HEK293 (cell line): ENCODE results near the gene TMEM91.

ENCODE experiments used
- CTCF ChIA-PET: fragments of 350-600 bp; formaldehyde crosslinking; extraction: SDS; loops from one replicate; lab custom pipeline; 2021; ENCODE audit warnings: antibody characterized with exemption; lab: Yijun Ruan, JAX
- POLR2A ChIA-PET: fragments of 300-600 bp; formaldehyde crosslinking; extraction: SDS; loops from one replicate; lab custom pipeline; 2020; ENCODE audit warnings: antibody characterized with exemption, inconsistent platforms; lab: Yijun Ruan, JAX
- H3K27ac ChIP-seq: fragments of 200-500 bp; sonication (Bioruptor generic); 2 replicates; pipeline ENCODE4 v1.5.1; 2014; ENCODE audit warnings: low read depth, low read length, control low read depth, inconsistent platforms; ENCODE audit errors: extremely low read depth
- H3K36me3 ChIP-seq, 2 experiments: fragments of 200-500 bp in 1 of 2; sonication (Bioruptor generic) in 1 of 2; 1 replicate in 1 of 2; 2 replicates in 1 of 2; pipeline ENCODE4 v1.5.1; 2014 to 2017; ENCODE audit warnings: inconsistent platforms in 2 of 2, low read length in 2 of 2; ENCODE audit not compliant: control insufficient read depth in 2 of 2, insufficient read depth in 1 of 2
- H3K4me1 ChIP-seq: fragments of 200-500 bp; sonication (Bioruptor generic); 2 replicates; pipeline ENCODE4 v1.5.1; 2014; ENCODE audit warnings: mild to moderate bottlenecking, low read length, inconsistent platforms; ENCODE audit not compliant: control insufficient read depth, insufficient read depth
- H3K4me3 ChIP-seq: 2 replicates; pipeline ENCODE4 v1.5.1; 2011; ENCODE audit warnings: low read depth, mild to moderate bottlenecking, control low read depth, low read length, moderate library complexity
- H3K9me3 ChIP-seq: fragments of 200-500 bp; sonication (Bioruptor generic); 2 replicates; pipeline ENCODE4 v1.5.1; 2014; ENCODE audit warnings: low read depth, low read length, inconsistent platforms; ENCODE audit not compliant: control insufficient read depth, insufficient read depth
- GLI4 ChIP-seq: fragments of 450-650 bp; formaldehyde crosslinking; IDR thresholded peaks from 2 replicates; pipeline ENCODE4 v1.5.1; 2016; ENCODE audit warnings: missing biosample characterization, missing genetic modification characterization
- KLF9 ChIP-seq: fragments of 450-650 bp; formaldehyde crosslinking; IDR thresholded peaks from 2 replicates; pipeline ENCODE4 v1.5.1; 2016; ENCODE audit warnings: missing biosample characterization, missing genetic modification characterization, low read depth
- ZNF2 ChIP-seq: fragments of 450-650 bp; formaldehyde crosslinking; IDR thresholded peaks from 2 replicates; pipeline ENCODE4 v1.5.1; 2016; ENCODE audit warnings: missing biosample characterization, missing genetic modification characterization
- ZNF202 ChIP-seq: fragments of 450-650 bp; formaldehyde crosslinking; IDR thresholded peaks from 2 replicates; pipeline ENCODE4 v1.5.1; 2016; ENCODE audit warnings: missing biosample characterization, missing genetic modification characterization, borderline replicate concordance
- ZNF23 ChIP-seq: fragments of 450-650 bp; formaldehyde crosslinking; IDR thresholded peaks from 2 replicates; pipeline ENCODE4 v1.5.1; 2016; ENCODE audit warnings: missing biosample characterization, missing genetic modification characterization, borderline replicate concordance
- ZNF350 ChIP-seq: fragments of 450-650 bp; formaldehyde crosslinking; IDR thresholded peaks from 2 replicates; pipeline ENCODE4 v1.5.0; 2017; ENCODE audit warnings: missing biosample characterization, mild to moderate bottlenecking, missing genetic modification characterization
- ZNF404 ChIP-seq: fragments of 450-650 bp; formaldehyde crosslinking; IDR thresholded peaks from 2 replicates; pipeline ENCODE4 v1.5.1; 2017; ENCODE audit warnings: missing biosample characterization, missing genetic modification characterization
- ZNF548 ChIP-seq: fragments of 450-650 bp; formaldehyde crosslinking; IDR thresholded peaks from 2 replicates; pipeline ENCODE4 v1.5.1; 2016; ENCODE audit warnings: missing biosample characterization, missing genetic modification characterization
- ZNF621 ChIP-seq: fragments of 450-650 bp; formaldehyde crosslinking; IDR thresholded peaks from 2 replicates; pipeline ENCODE4 v1.5.1; 2017; ENCODE audit warnings: missing biosample characterization, missing genetic modification characterization
- ZNF664 ChIP-seq: fragments of 450-650 bp; formaldehyde crosslinking; IDR thresholded peaks from 2 replicates; pipeline ENCODE4 v1.5.1; 2016; ENCODE audit warnings: missing biosample characterization, missing genetic modification characterization
- ZNF785 ChIP-seq: fragments of 450-650 bp; formaldehyde crosslinking; IDR thresholded peaks from 2 replicates; pipeline ENCODE4 v1.5.1; 2016; ENCODE audit warnings: missing biosample characterization, missing genetic modification characterization
- ZSCAN16 ChIP-seq: fragments of 450-650 bp; formaldehyde crosslinking; IDR thresholded peaks from 2 replicates; pipeline ENCODE4 v1.5.1; 2016; ENCODE audit warnings: missing biosample characterization, missing genetic modification characterization
- TF ChIP-seq, protein P1 (sequence below): sonication (generic); formaldehyde crosslinking; IDR thresholded peaks from 2 replicates; pipeline ENCODE4 v1.8.1; 2022; ENCODE audit warnings: mild to moderate bottlenecking, moderate library complexity, missing genetic modification reagents
- TF ChIP-seq, protein P2 (sequence below): IDR thresholded peaks from 2 replicates; pipeline ENCODE4 v1.6.1; 2011; ENCODE audit warnings: mild to moderate bottlenecking, low read depth, low read length, borderline replicate concordance
- TF ChIP-seq, protein P3 (sequence below): fragments of 450-650 bp; formaldehyde crosslinking; IDR thresholded peaks from 2 replicates; pipeline ENCODE4 v1.5.1; 2016; ENCODE audit warnings: missing biosample characterization, missing genetic modification characterization
- TF ChIP-seq, protein P4 (sequence below): fragments of 450-650 bp; formaldehyde crosslinking; IDR thresholded peaks from 2 replicates; pipeline ENCODE4 v1.5.0; 2017; ENCODE audit warnings: missing biosample characterization, missing genetic modification characterization, borderline replicate concordance
- TF ChIP-seq, protein P5 (sequence below): fragments of 450-650 bp; formaldehyde crosslinking; IDR thresholded peaks from 2 replicates; pipeline ENCODE4 v1.5.1; 2016; ENCODE audit warnings: missing biosample characterization, missing genetic modification characterization, borderline replicate concordance

The TMEM91 gene

DNA sequence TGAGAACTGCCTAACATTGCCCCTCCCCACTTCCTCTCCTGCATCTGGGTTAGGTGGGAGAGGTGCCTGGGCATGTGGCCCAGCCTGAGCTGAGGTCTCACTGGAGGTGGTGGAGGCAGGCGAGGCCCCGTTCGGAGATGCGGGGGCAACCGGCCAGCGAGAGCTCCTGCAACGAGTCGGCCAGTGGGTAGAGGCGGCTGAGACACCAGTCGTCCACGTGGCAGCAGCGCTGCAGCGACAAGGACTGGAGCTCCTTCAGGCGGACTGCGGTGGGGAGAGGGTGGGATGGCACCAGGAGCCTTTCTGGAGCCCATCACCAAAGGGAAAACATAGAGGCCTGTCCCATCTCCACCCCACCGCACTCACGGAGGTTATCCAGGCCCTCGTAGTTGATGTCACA, 56.8 kb downstream of the TMEM91 start:
- CTCF ChIA-PET = interaction anchor here (0.6 to 1.5 kb wide), 3 partner anchors 31 to 958 kb away, joined by 3 to 10 read pairs (median 5); no protein-coding TSS in a partner anchor
- no peak overlapping the region for H3K4me3 ChIP-seq
- H3K4me1 ChIP-seq = no peaks in the 10 kb centered on the region
- TF ChIP-seq, protein P1, sequence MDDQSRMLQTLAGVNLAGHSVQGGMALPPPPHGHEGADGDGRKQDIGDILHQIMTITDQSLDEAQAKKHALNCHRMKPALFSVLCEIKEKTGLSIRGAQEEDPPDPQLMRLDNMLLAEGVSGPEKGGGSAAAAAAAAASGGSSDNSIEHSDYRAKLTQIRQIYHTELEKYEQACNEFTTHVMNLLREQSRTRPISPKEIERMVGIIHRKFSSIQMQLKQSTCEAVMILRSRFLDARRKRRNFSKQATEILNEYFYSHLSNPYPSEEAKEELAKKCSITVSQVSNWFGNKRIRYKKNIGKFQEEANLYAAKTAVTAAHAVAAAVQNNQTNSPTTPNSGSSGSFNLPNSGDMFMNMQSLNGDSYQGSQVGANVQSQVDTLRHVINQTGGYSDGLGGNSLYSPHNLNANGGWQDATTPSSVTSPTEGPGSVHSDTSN = no peak
- TF ChIP-seq, protein P2, sequence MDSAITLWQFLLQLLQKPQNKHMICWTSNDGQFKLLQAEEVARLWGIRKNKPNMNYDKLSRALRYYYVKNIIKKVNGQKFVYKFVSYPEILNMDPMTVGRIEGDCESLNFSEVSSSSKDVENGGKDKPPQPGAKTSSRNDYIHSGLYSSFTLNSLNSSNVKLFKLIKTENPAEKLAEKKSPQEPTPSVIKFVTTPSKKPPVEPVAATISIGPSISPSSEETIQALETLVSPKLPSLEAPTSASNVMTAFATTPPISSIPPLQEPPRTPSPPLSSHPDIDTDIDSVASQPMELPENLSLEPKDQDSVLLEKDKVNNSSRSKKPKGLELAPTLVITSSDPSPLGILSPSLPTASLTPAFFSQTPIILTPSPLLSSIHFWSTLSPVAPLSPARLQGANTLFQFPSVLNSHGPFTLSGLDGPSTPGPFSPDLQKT = no peak
- TF ChIP-seq ZNF202 (no peak), ZNF785 (tag by site-specific recombination) (no peak), GLI4 (tag by site-specific recombination) (no peak), ZNF23 (tag by site-specific recombination) (no peak), ZNF350 (no peak), ZNF621 (tag by site-specific recombination) (no peak), KLF9 (no peak), ZSCAN16 (no peak), ZNF404 (tag by site-specific recombination) (no peak), ZNF2 (tag by site-specific recombination) (no peak), ZNF548 (tag by site-specific recombination) (no peak), ZNF664 (tag by site-specific recombination) (no peak)
- TF ChIP-seq, protein P3, sequence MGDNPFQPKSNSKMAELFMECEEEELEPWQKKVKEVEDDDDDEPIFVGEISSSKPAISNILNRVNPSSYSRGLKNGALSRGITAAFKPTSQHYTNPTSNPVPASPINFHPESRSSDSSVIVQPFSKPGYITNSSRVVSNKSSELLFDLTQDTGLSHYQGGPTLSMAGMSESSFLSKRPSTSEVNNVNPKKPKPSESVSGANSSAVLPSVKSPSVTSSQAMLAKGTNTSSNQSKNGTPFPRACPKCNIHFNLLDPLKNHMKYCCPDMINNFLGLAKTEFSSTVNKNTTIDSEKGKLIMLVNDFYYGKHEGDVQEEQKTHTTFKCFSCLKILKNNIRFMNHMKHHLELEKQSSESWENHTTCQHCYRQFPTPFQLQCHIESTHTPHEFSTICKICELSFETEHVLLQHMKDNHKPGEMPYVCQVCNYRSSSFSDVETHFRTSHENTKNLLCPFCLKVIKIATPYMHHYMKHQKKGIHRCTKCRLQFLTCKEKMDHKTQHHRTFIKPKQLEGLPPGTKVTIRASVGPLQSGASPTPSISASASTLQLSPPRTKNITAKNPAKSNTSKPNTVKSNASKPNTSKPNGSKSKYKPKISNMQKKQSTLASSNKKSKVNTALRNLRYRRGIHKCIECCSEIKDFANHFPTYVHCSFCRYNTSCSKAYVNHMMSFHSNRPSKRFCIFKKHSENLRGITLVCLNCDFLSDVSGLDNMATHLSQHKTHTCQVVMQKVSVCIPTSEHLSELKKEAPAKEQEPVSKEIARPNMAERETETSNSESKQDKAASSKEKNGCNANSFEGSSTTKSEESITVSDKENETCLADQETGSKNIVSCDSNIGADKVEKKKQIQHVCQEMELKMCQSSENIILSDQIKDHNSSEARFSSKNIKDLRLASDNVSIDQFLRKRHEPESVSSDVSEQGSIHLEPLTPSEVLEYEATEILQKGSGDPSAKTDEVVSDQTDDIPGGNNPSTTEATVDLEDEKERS = no peak
- TF ChIP-seq, protein P4, sequence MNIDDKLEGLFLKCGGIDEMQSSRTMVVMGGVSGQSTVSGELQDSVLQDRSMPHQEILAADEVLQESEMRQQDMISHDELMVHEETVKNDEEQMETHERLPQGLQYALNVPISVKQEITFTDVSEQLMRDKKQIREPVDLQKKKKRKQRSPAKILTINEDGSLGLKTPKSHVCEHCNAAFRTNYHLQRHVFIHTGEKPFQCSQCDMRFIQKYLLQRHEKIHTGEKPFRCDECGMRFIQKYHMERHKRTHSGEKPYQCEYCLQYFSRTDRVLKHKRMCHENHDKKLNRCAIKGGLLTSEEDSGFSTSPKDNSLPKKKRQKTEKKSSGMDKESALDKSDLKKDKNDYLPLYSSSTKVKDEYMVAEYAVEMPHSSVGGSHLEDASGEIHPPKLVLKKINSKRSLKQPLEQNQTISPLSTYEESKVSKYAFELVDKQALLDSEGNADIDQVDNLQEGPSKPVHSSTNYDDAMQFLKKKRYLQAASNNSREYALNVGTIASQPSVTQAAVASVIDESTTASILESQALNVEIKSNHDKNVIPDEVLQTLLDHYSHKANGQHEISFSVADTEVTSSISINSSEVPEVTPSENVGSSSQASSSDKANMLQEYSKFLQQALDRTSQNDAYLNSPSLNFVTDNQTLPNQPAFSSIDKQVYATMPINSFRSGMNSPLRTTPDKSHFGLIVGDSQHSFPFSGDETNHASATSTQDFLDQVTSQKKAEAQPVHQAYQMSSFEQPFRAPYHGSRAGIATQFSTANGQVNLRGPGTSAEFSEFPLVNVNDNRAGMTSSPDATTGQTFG (tag by site-specific recombination) = no peak
- TF ChIP-seq, protein P5, sequence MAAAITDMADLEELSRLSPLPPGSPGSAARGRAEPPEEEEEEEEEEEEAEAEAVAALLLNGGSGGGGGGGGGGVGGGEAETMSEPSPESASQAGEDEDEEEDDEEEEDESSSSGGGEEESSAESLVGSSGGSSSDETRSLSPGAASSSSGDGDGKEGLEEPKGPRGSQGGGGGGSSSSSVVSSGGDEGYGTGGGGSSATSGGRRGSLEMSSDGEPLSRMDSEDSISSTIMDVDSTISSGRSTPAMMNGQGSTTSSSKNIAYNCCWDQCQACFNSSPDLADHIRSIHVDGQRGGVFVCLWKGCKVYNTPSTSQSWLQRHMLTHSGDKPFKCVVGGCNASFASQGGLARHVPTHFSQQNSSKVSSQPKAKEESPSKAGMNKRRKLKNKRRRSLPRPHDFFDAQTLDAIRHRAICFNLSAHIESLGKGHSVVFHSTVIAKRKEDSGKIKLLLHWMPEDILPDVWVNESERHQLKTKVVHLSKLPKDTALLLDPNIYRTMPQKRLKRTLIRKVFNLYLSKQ = no peak
- H3K9me3 ChIP-seq = no peaks in the 10 kb centered on the region
- peaks cover 36 to 46% of the 10 kb centered on the region in 2 experiments; a peak in 2 of 3 replicates for H3K36me3 ChIP-seq
- 0 out of 2 replicates have a peak overlapping the region, but pooled peaks have one; percentile 31 for H3K27ac ChIP-seq
- POLR2A ChIA-PET = interaction anchor here (0.6 kb wide), 1 partner anchor 20 kb away, joined by 4 read pairs; no protein-coding TSS in a partner anchor
